ENCODE data around the gene CNTN3.

CNTN3 gene

DNA sequence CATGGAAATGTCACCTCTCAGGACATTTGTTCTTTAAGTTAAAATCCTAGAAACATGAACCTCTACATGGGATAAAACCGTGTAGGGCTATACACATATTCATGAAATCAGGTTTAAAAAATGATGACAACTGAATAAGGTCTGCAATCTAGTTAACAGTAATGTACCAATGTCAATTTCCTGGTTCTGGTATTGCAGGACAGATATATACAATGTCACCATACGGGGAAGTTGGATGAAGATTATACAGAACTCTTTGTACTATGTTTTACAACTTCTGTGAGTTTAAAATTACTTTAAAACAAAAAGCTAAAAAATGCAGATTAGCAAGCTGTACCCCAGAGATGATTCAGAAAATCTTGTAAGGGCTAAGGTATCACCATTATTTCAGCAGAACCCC is 6.7 kb downstream of the CNTN3 start:
- no peak for DNase-seq (ENCODE audit: low read depth in 2 of 2)

- DNase-seq (ENCODE audit: low read depth in 2 of 2): no peak
These were observed 7.5 kb downstream of the CNTN3 start for GRCh38 chr3:74606996-74607395.

DNA sequence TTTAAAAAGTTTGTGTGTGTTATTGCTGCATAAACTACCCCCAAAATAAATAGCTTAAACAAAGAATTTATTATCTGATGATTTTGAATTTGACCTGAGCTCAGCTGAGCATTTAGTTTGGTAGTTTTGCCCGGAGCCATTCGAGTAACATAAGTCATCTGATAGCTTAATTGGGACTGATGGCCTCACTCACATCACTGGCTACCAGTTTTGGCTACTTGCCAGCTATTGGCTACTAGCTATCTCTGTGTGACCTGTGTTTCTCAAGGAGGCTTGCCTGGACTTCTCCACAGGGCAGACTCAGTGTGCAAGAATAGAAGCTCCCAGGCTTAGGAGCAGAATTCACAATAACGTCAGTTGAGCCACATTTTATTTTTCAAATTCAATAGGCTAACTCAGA is 9.0 kb downstream of the CNTN3 start:
- DNase-seq (ENCODE audit: low read depth in 2 of 2): no peak

- no peak for DNase-seq (ENCODE audit: low read depth in 2 of 2)
These were observed 11.2 kb downstream of the CNTN3 start for GRCh38 chr3:74603292-74603691.

GRCh38 chr3:74602471-74602870 is 12.0 kb downstream of the CNTN3 start:
- DNase-seq (ENCODE audit: low read depth in 2 of 2): no peak

GRCh38 chr3:74601793-74602192 is 12.7 kb downstream of the CNTN3 start:
- no peak for DNase-seq (ENCODE audit: low read depth in 2 of 2)

- DNase-seq (ENCODE audit: low read depth in 2 of 2): no peak
These were observed 14.9 kb downstream of the CNTN3 start for GRCh38 chr3:74599564-74599963.

- DNase-seq (ENCODE audit: low read depth in 2 of 2): no peak
These were observed 21.3 kb downstream of the CNTN3 start for GRCh38 chr3:74593152-74593551.

DNA sequence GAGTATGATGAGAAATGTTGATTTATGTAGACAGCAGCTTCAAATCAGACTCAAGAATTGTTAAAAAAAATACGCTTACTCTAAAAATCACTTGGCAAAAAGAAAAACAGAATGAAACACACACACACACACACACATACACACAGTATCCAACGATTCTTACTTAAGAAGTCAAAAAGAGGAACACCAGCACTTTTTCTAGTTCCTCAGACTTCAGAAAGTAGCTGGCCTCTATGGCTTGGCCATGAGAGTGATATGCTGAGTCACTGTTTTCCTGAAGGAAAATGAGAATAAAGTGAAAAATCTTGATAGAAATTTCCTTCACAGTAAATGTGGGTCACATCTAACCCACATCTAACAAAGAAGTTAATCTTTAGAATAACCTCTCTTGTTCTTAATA is 22.1 kb downstream of the CNTN3 start:
- no peak for DNase-seq (ENCODE audit: low read depth in 2 of 2)

GRCh38 chr3:74591946-74592345 is 22.5 kb downstream of the CNTN3 start:
- no peak for DNase-seq (ENCODE audit: low read depth in 2 of 2)

DNA sequence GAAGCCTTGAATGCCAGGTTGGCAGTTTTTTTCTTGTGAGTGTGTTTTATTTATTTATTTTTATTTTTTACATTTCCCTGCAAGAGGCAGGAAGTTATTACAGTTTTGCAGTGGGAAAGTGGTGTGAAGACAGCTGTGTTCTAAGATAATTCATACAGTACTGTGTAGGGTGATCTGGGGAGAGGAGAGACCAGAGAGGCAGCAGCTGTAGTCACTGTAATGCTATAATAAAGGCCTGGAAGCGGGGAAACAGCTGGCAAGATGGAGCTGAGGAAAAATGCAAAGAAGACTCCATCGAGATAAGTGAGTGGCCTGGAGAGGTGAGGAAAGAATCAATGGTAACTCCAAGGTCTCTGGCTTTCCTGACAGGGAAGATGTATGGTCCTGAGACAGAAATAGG is 23.1 kb downstream of the CNTN3 start:
- DNase-seq (ENCODE audit: low read depth in 2 of 2): no peak

- no peak for DNase-seq (ENCODE audit: low read depth in 2 of 2)
These were observed 23.7 kb downstream of the CNTN3 start for GRCh38 chr3:74590620-74591262.

- no peak for DNase-seq (ENCODE audit: low read depth in 2 of 2)
These were observed 29.7 kb downstream of the CNTN3 start for GRCh38 chr3:74584782-74585181.

- no peak for DNase-seq (ENCODE audit: low read depth in 2 of 2)
These were observed 31.5 kb downstream of the CNTN3 start for GRCh38 chr3:74582982-74583381.

- no peak for DNase-seq (ENCODE audit: low read depth in 2 of 2)
These were observed 38.6 kb downstream of the CNTN3 start for GRCh38 chr3:74575857-74576256.

- DNase-seq (ENCODE audit: low read depth in 2 of 2): no peak
These were observed 43.3 kb downstream of the CNTN3 start for GRCh38 chr3:74571118-74571517.

Data from stimulated activated CD4-positive, alpha-beta T cell treated with anti-CD3 and anti-CD28 coated beads, Interleukin-12 subunit alpha, Interleukin-12 subunit beta, amount 100 ng/mL, for 24 hours (primary cell).